KMS-11 (cell line): Measurements from ENCODE around the gene MTHFR.
A peak's percentile ranks its signal among the peaks of the same experiment; 100 is the strongest.

Experiments
- H2AFZ ChIP-seq: fragments of 200-600 bp; sonication (generic); 2 replicates; pipeline ENCODE4 v1.6.1; 2016; ENCODE audit warnings: antibody characterized with exemption, mixed run types, low read depth
- H3K27ac ChIP-seq: fragments of 200-600 bp; sonication (generic); 2 replicates; pipeline ENCODE4 v1.6.1; 2016; ENCODE audit warnings: mild to moderate bottlenecking, mixed run types
- H3K27me3 ChIP-seq: fragments of 200-600 bp; sonication (generic); 2 replicates; pipeline ENCODE4 v1.6.1; 2017; ENCODE audit warnings: mild to moderate bottlenecking, low read depth, mixed run types, moderate library complexity; ENCODE audit not compliant: insufficient read depth
- H3K36me3 ChIP-seq: fragments of 200-600 bp; sonication (generic); 2 replicates; pipeline ENCODE4 v1.6.1; 2017; ENCODE audit warnings: mild to moderate bottlenecking, mixed run types; ENCODE audit not compliant: insufficient read depth
- H3K4me1 ChIP-seq: fragments of 200-600 bp; sonication (generic); 2 replicates; pipeline ENCODE4 v1.6.1; 2016; ENCODE audit warnings: mild to moderate bottlenecking, low read depth, mixed run types; ENCODE audit not compliant: poor library complexity, severe bottlenecking
- H3K4me2 ChIP-seq: fragments of 200-600 bp; sonication (generic); 2 replicates; pipeline ENCODE4 v1.7.0; 2016; ENCODE audit warnings: mild to moderate bottlenecking, mixed run types
- H3K4me3 ChIP-seq: fragments of 200-600 bp; sonication (generic); IDR thresholded peaks from 2 replicates; pipeline ENCODE4 v1.6.1; 2017; ENCODE audit warnings: low read depth, low read length, mixed read lengths; ENCODE audit not compliant: insufficient read depth
- H3K79me2 ChIP-seq: fragments of 200-600 bp; sonication (generic); 2 replicates; pipeline ENCODE4 v1.6.1; 2016; ENCODE audit warnings: low read depth, mixed run types; ENCODE audit not compliant: insufficient read depth
- H3K9ac ChIP-seq: fragments of 200-600 bp; sonication (generic); 2 replicates; pipeline ENCODE4 v1.6.1; 2016; ENCODE audit warnings: mild to moderate bottlenecking, mixed run types
- H4K20me1 ChIP-seq: fragments of 200-600 bp; sonication (generic); 2 replicates; pipeline ENCODE4 v1.6.1; 2016; ENCODE audit warnings: mild to moderate bottlenecking, mixed run types; ENCODE audit not compliant: insufficient read depth
- CTCF ChIP-seq: fragments of 200-600 bp; sonication (generic); conservative IDR thresholded peaks from 2 replicates; pipeline ENCODE4 v1.6.1; 2017; ENCODE audit warnings: low read depth, mild to moderate bottlenecking, antibody characterized with exemption, low read length, moderate library complexity, mixed read lengths

Gene MTHFR

GRCh38 chr1:11838349-11839272 lies 32.8 kb upstream of the MTHFR start:
- no peaks in the 10 kb centered on the region for H3K36me3 ChIP-seq

GRCh38 chr1:11837767-11838348 lies 32.1 kb upstream of the MTHFR start:
- Histone ChIP-seq H2AFZ (no peak overlapping the region), H3K79me2 (no peaks in the 10 kb centered on the region), H3K36me3 (no peaks in the 10 kb centered on the region), H3K9ac (no peak overlapping the region), H3K4me2 (no peak overlapping the region), H3K4me1 (peaks cover 6% of the 10 kb centered on the region), H3K27ac (no peak overlapping the region), H3K27me3 (no peaks in the 10 kb centered on the region), H4K20me1 (no peaks in the 10 kb centered on the region), H3K4me3 (no peak overlapping the region)
- TF ChIP-seq CTCF: no peak

More at GRCh38 chr1:11838349-11839272, 32.8 kb upstream of the MTHFR start:
- TF ChIP-seq CTCF: peak; percentile 93
- no peaks in the 10 kb centered on the region for H3K27me3 ChIP-seq
- H2AFZ ChIP-seq: no peak overlapping the region
- H4K20me1 ChIP-seq: no peaks in the 10 kb centered on the region
- no peak overlapping the region for H3K9ac ChIP-seq
- no peak overlapping the region for H3K4me3 ChIP-seq
- H3K4me1 ChIP-seq: peaks cover 6% of the 10 kb centered on the region
- no peak overlapping the region for H3K27ac ChIP-seq
- no peaks in the 10 kb centered on the region for H3K79me2 ChIP-seq
- H3K4me2 ChIP-seq: no peak overlapping the region

- H3K4me1 ChIP-seq: peaks cover 1% of the 10 kb centered on the region
- H3K4me2 ChIP-seq: no peak overlapping the region
- H2AFZ ChIP-seq: no peak overlapping the region
- no peaks in the 10 kb centered on the region for H3K36me3 ChIP-seq
- TF ChIP-seq CTCF: no peak
- H3K27ac ChIP-seq: no peak overlapping the region
- no peaks in the 10 kb centered on the region for H3K79me2 ChIP-seq
- H4K20me1 ChIP-seq: no peaks in the 10 kb centered on the region
- no peak overlapping the region for H3K9ac ChIP-seq
- H3K4me3 ChIP-seq: no peak overlapping the region
- H3K27me3 ChIP-seq: no peaks in the 10 kb centered on the region
These were observed 31.4 kb upstream of the MTHFR start for GRCh38 chr1:11836955-11837766.

- Histone ChIP-seq H3K4me2 (no peak overlapping the region), H3K4me1 (no peaks in the 10 kb centered on the region), H3K9ac (no peak overlapping the region), H3K4me3 (no peak overlapping the region), H3K27ac (no peak overlapping the region), H3K79me2 (no peaks in the 10 kb centered on the region), H3K36me3 (no peaks in the 10 kb centered on the region), H3K27me3 (no peaks in the 10 kb centered on the region), H4K20me1 (no peaks in the 10 kb centered on the region), H2AFZ (no peak overlapping the region)
- TF ChIP-seq CTCF: no peak
These were observed 29.9 kb upstream of the MTHFR start for GRCh38 chr1:11835441-11836225.
